Smooth muscle cell of trachea (primary cell): ENCODE data around the gene MTA1. TPM values are rescaled to one million over a fixed set of nuclear protein-coding genes. Genes with fewer than 3 reads are reported as not detected.

Source experiments
- total RNA-seq: library from RNA; depleted of rRNA; stranded (reverse); fragments of >200 nt; gene quantifications from 2 replicates; pipeline ENCODE4 v1.2.1, GENCODE V29; 2014

Gene MTA1
- total RNA-seq: 31.4 and 51.4 TPM in 2 replicates

GRCh38 chr14:105419195-105420091 lies at the start of gene MTA1:
Gene MTA1 (plus strand): TSS chr14:105419827. CDS start chr14:105420036, 209 bp downstream.

GRCh38 chr14:105398044-105398725 lies 21.4 kb upstream of the MTA1 start, which contains the start of gene TEX22:
Gene TEX22 (plus strand): TSS chr14:105398538. CDS start chr14:105399341, 803 bp downstream.

GRCh38 chr14:105474483-105475268 lies 55.0 kb downstream of the MTA1 start, which contains the start of gene CRIP2:
Gene CRIP2 (plus strand): TSS chr14:105474821. CDS start chr14:105474863, 42 bp downstream.

GRCh38 chr14:105486163-105486973 lies 66.7 kb downstream of the MTA1 start, which contains the start of gene CRIP1:
Gene CRIP1 (plus strand): TSS chr14:105486886. CDS start chr14:105487260, 374 bp downstream.

GRCh38 chr14:105490572-105491365 lies 71.1 kb downstream of the MTA1 start, which contains the start of gene TEDC1:
Gene TEDC1 (plus strand): TSS chr14:105491246. CDS start chr14:105491376, 130 bp downstream.

Other genes starting within 250 kb of the MTA1 start
- gene NUDT14, start 238.5 kb upstream of the MTA1 start, total RNA-seq: 8.3 and 13.8 TPM in 2 replicates
- gene BTBD6, start 171.3 kb upstream of the MTA1 start, total RNA-seq: 57.5 and 64.8 TPM in 2 replicates
- gene BRF1, start 118.8 kb upstream of the MTA1 start, total RNA-seq: 45.1 and 53.8 TPM in 2 replicates
- gene PACS2, start 105.1 kb upstream of the MTA1 start, total RNA-seq: 52.7 and 83.0 TPM in 2 replicates
- 0.44 and 0.50 TPM in 2 replicates for gene TEX22, start 21.3 kb upstream of the MTA1 start, total RNA-seq
- gene CRIP2, start 55.0 kb downstream of the MTA1 start, total RNA-seq: 59.5 and 67.5 TPM in 2 replicates
- 1.3 and 2.5 TPM in 2 replicates for gene CRIP1, start 67.1 kb downstream of the MTA1 start, total RNA-seq
- 2.8 and 9.3 TPM in 2 replicates for gene TEDC1, start 71.4 kb downstream of the MTA1 start, total RNA-seq
- 6.3 and 13.2 TPM in 2 replicates for gene TMEM121, start 106.8 kb downstream of the MTA1 start, total RNA-seq